GM19043 (cell line): ENCODE measurements around the gene CCDC167.

Experiments used
- ATAC-seq: cut with Tn5 transposase; IDR thresholded peaks from one replicate; pipeline ENCODE4 v1.9.1; 2021; ENCODE audit warnings: low read depth; ENCODE audit not compliant: unreplicated experiment

The CCDC167 gene

GRCh38 chr6:37499433-37500293 is at the start of gene CCDC167:
CCDC167 (minus strand) TSS chr6:37499893; CDS start chr6:37499863, 30 bp downstream.
- peak; percentile 91 for ATAC-seq

DNA sequence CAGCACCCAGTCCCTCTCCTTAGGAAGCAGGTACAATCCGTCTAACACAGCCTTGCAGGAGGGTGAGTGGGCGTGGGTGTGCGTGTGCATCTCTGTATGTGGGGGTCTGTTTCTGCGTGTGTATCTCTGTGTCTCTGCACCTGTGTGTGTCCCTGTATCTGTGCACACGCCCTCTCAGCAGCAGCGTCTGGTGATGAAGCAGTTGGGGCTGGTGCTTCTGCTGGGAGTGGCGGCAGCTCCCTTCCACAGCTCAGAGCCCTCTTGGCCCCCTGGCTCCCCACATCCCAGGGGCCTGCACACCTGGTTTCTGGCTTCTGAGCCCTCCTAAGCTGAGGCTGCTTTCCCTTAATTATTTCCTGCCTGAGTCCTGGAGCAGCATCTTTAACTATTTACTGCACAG is 49.5 kb upstream of the CCDC167 start:
- ATAC-seq: no peak

DNA sequence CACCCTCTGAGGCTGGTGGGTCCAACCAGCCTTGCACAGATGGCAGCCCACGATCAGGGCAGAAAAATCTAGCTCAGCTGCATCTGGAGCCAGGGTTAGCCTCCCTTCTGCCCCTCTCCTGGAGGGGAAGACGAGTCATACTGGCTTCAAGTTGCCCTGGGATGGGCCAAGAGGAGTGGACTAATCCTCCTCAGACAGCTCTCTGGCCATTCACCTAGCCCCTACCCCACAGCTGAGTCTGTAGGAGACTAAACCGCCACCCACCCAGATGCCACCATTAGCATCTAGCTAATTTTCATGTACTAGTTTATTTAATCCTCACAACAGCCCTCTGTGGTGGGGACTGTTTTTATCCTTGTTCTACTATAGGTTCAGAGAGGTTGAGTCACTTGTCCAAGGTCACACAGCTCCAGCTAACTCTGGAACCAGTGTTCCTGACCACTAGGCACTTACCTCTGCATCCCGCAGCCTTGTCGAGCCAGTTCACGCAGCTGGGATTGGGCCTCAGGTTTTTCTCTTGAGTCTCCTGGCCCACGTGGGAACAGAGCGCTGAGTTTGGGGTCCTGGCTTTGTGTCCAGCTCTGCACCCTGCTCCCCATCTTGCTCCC is 48.5 kb upstream of the CCDC167 start:
- no peak for ATAC-seq

- ATAC-seq: no peak
Observed at GRCh38 chr6:37547564-37548061, 47.9 kb upstream of the CCDC167 start.

GRCh38 chr6:37546141-37546871 is 46.6 kb upstream of the CCDC167 start:
- ATAC-seq: no peak

GRCh38 chr6:37544530-37544929 is 44.8 kb upstream of the CCDC167 start:
- no peak for ATAC-seq

DNA sequence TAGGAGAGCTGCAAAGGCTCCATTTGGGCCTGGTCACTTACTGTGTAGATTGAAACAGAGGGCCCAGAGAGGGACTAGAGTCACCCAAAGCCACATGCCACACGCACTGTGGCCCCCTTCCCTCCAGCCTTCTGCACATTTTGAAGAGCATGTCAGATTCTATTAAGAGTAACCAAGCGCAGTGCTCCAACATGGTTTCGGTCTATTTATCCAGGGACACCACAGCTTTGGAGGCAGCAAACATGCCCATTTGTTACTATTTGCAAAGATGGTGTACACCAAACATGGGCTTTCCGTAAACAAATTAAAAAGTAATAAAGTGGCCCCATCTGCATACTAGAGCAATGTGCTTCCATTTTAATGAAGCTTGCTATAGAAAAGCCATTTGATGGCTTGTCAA is 43.7 kb upstream of the CCDC167 start:
- ATAC-seq: no peak

DNA sequence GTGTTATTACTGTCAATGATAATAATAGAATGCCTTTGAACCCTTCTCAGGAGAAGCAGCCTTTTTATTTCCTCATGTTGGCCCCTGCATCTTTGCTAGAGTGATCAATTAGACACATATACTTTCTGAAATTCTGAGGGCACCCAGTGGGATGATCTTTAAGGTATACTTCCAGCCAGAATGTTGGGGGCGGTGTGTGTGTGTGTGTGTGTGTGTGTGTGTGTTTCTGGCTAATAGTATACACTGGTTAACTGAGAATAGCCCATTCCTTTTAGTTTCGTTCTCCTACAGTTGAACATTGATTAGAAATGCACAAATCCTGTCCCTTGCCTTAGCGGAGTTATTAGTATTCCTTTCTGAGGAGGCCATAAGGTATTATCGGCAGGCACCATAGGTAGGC is 41.7 kb upstream of the CCDC167 start:
- no peak for ATAC-seq

DNA sequence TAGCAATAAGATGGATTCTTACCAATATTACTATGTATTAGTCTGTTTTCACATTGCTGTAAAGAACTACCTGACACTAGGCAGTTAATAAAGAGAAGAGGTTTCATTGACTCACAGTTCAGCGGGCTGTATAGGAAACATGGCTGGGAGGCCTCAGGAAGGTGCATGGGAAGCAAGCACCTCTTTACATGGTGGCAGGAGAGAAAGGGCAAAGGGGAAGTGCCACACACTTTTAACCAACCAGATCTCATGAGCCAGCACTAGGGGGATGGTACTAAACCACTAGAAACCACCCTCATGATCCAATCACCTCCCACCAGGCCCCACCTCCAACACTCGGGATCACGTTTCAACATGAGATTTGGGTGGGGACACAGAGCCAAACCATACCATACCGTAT is 40.7 kb upstream of the CCDC167 start:
- no peak for ATAC-seq

GRCh38 chr6:37540029-37540352 is 40.3 kb upstream of the CCDC167 start:
- ATAC-seq: no peak

DNA sequence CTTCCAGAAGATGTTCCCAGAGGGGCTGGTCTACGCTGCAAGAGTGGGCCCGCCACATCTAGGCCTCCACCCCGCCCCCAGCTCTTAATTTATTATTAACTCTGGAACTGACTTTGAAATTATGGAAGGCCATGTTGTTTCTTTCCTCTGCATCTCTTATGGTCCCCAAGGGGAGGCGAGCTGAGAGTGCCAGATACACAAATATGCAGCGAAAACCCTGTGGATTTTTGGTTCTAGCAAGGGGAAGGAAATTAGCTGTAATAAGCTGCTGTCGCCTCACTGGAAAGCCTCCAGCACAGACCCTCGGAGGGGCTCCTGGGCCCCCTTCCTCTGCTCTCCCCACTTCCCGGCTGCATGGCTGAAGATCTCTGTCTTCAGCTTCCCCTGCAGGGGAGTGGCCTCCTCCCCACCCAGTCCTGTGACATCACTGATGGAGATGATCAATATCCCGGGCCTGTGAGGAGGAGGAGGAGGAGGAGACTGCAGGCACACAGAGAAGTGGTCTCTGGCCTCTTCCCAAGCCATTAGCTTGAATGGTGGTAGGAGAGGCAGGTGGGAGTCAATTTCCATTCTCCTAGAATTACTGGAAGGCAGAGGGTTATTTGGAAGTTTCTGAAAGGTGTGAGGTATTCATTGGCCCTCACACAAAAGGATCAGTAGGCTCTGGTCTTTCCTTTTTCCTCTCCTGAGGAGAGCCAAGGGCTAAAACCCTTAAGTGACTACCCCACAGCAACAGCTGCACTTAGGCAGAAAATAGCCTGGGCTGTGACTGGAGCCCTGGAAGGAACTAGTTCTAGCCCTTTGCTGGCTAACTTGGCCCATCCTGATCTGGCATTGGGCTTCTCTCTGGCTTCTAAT is 39.7 kb upstream of the CCDC167 start:
- no peak for ATAC-seq

- no peak for ATAC-seq
Observed at GRCh38 chr6:37538107-37538506, 38.4 kb upstream of the CCDC167 start.

DNA sequence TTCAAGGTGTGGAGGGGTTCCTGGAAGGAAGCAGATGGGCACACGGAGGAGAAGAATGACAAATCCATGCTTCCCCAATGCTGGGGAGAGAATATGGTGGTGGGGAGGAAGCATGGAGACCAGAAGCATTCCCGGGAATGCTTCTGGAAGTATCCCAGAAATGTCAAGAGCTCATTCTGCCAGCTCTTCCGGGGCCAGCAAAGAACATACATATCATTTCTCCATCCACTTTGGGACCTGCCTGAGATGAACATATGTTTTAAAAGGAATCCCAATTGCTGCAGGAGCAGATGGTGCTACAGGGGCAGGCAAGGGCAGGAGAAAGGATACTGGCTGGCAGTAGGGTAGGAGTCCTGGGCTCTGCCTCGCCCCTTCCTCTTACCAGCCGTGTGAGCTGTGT is 37.9 kb upstream of the CCDC167 start:
- no peak for ATAC-seq

GRCh38 chr6:37536491-37537190 is 36.9 kb upstream of the CCDC167 start:
- no peak for ATAC-seq

- no peak for ATAC-seq
Observed at GRCh38 chr6:37535759-37536490, 36.2 kb upstream of the CCDC167 start.

DNA sequence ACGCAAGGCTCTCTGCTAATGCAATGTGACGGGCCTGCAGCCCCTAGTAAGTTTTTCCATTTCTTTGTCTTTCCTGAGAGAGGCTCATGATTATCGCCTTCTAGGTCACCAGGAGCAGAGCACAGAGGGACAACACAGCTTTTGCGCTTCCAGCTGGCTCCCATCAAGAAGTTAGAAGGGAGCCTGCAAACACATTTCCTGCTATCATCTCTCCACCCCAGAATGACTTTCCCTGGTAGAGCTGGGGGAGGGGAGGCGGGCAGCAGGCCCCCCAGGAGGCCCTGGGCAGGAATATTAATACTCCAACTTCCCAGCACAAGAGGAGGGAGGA is 35.7 kb upstream of the CCDC167 start:
- no peak for ATAC-seq

GRCh38 chr6:37534893-37535292 is 35.2 kb upstream of the CCDC167 start:
- no peak for ATAC-seq

DNA sequence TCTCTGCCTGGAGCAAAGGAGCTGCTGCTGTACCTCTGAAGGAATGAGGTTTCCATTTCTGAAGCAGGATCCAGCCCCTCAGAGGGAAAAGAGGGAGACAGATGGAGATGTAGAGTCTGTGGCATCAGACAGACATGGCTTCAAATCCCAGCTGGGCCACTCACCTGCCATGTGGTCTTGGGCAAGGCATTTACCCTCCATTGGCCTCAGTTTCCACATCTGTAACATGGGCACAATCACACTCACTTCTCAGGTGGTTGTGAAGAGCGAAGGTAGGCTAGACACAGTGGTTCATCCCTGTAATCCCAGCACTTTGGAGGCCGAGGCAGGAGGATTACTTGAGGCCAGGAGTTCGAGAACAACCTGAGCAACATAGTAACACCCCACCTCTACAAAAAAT is 32.4 kb upstream of the CCDC167 start:
- no peak for ATAC-seq

- ATAC-seq: no peak
Observed at GRCh38 chr6:37531437-37532036, 31.8 kb upstream of the CCDC167 start.
